ENCODE results near the gene HLA-DQA1. TPM values are rescaled to one million over a fixed set of nuclear protein-coding genes. Genes with fewer than 3 reads are reported as not detected.
A peak's percentile ranks its signal among the peaks of the same experiment; 100 is the strongest.

Gene HLA-DQA1
- total RNA-seq, 4 donors from 2014 or later: 0.67 to 36.3 (median 1.5) TPM; not detected in 1

DNA sequence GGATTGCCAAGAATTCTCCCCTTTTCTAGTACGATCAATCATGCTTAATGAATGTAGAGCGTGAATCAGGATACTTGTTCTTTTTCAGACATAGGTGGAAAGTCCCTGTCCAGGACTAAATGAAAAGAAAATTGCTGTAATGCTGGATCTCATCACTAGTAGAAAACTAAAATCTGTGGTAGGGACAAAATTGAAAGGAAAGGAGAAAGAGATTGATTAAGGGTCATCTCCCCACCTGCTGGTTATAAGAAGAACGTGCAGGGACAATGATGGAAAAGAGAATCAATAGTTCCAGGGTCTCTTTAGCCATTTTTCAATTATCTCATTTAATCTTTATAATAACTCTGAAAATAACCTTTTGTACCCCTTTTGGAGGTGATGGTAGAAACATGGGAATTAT lies 28.8 kb upstream of the HLA-DQA1 start:
- Histone ChIP-seq H3K9me3 (no peaks in the 10 kb centered on the region), H3K4me1 (no peaks in the 10 kb centered on the region), H3K36me3 (no peaks in the 10 kb centered on the region), H3K27me3 (no peaks in the 10 kb centered on the region), H3K27ac (peak overlapping the region in 1 of 4 donors; percentile 71), H3K4me3 (no peak overlapping the region)
- TF ChIP-seq, protein P1, sequence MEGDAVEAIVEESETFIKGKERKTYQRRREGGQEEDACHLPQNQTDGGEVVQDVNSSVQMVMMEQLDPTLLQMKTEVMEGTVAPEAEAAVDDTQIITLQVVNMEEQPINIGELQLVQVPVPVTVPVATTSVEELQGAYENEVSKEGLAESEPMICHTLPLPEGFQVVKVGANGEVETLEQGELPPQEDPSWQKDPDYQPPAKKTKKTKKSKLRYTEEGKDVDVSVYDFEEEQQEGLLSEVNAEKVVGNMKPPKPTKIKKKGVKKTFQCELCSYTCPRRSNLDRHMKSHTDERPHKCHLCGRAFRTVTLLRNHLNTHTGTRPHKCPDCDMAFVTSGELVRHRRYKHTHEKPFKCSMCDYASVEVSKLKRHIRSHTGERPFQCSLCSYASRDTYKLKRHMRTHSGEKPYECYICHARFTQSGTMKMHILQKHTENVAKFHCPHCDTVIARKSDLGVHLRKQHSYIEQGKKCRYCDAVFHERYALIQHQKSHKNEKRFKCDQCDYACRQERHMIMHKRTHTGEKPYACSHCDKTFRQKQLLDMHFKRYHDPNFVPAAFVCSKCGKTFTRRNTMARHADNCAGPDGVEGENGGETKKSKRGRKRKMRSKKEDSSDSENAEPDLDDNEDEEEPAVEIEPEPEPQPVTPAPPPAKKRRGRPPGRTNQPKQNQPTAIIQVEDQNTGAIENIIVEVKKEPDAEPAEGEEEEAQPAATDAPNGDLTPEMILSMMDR (IDR thresholded peaks at IDR 0.05): peak in 1 of 6 experiments; percentile 61
- no peak for TF ChIP-seq POLR2A (IDR thresholded peaks at IDR 0.05)
- no peak for DNase-seq

DNA sequence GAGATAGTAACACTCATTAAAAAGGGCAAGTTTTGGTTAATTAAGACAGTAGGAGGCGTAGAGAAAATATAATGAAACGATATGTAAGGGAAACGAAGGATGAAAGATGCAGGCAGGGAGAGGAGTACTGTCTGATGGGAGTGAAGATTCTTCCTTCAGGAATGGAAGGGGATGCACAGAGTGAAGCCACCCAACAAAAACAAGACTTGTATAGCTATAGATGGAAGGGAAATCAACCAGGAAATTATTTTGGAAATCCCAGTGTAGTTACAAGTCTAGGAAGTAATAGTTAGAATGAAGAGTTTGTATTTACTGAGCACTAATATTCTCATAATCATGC lies 27.8 kb upstream of the HLA-DQA1 start:
- Histone ChIP-seq H3K9me3 (no peaks in the 10 kb centered on the region), H3K4me3 (no peak overlapping the region), H3K36me3 (no peaks in the 10 kb centered on the region), H3K4me1 (no peaks in the 10 kb centered on the region), H3K27ac (peak overlapping the region; percentile 29 to 84 (median 68)), H3K27me3 (no peaks in the 10 kb centered on the region)
- TF ChIP-seq, protein P1 (IDR thresholded peaks at IDR 0.05): no peak
- TF ChIP-seq POLR2A (IDR thresholded peaks at IDR 0.05): no peak
- no peak for DNase-seq

DNA sequence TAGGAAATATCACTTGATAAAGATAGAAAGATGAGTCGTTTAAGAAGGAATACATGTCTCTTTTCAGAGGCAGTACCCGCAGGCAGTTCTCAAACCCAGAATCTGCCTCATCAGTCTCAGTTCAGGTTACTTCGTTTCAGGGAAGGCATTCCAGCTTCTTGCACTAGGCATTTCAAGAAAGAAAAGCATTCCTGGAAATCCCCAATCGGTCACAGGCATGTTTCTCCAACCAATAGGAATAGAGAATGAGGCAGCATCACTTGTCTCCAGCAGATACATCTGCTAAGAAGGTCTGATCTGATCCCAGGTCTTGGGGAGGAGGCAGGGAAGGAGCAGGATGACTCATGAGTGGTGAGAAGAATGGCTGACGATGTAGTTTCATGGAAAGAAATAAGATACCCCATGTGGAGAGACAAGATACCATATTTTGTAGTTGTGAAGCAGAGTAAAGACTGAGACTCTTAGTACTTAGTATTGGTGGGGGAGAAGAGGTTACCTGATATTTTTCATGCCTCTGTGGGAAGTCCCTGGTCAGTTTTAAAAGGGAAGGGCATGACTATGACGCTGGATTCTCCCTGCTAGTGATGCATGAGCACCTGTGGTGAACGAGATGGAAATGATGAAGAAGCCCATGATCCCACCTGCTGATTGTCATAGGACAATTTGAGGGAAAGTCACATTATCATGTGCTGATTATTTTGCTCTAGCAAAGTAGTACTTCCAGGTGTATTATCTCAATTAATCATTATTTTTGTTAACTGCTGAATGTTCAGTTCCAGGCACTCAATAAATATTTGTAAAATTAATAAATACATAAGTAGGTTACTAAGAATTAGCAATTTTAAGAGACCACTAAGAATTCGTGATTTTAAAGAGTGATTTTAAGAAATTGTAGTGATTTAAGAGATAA lies 27.2 kb upstream of the HLA-DQA1 start:
- no peaks in the 10 kb centered on the region for H3K9me3 ChIP-seq
- no peaks in the 10 kb centered on the region for H3K4me1 ChIP-seq
- peak in 2 of 3 donors; percentile 61 to 71 for DNase-seq
- no peaks in the 10 kb centered on the region for H3K36me3 ChIP-seq
- H3K27me3 ChIP-seq: no peaks in the 10 kb centered on the region
- TF ChIP-seq, protein P1 (IDR thresholded peaks at IDR 0.05): no peak
- no peak for TF ChIP-seq POLR2A (IDR thresholded peaks at IDR 0.05)
- peak overlapping the region in 1 of 4 donors; percentile 36 for H3K4me3 ChIP-seq
- peak overlapping the region; percentile 52 to 84 (median 75) for H3K27ac ChIP-seq

DNA sequence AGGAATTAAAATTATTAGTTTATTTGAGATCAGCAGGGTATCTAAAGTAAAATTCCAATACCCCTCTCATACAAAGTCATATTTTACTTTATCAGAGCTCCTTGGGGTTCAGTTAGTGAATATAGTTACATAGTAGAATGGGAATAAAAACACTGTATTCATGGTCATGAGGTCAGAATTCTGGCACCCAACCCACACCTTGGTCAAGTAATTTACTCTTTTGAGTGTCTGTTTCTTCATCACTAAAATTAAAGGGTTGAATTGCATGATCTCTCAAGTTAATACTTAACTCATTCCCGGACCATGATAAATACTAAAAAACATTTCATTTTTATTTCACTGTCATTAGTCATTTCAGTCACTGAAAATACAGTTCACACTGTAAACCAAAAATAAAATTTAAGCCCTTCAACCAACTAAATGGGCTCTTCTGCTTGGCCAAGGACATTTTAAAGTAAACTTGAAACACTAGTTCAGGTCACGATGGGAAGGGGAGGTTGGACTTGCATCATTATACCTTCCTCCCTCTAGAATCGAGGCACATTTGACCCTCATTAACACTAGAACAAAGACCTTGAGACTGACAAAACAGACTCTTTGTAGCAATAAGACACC lies 26.4 kb upstream of the HLA-DQA1 start:
- TF ChIP-seq, protein P1 (IDR thresholded peaks at IDR 0.05): no peak
- no peak for TF ChIP-seq POLR2A (IDR thresholded peaks at IDR 0.05)
- no peak for DNase-seq
- Histone ChIP-seq H3K4me3 (no peak overlapping the region), H3K9me3 (no peaks in the 10 kb centered on the region), H3K36me3 (no peaks in the 10 kb centered on the region), H3K27me3 (no peaks in the 10 kb centered on the region), H3K4me1 (no peaks in the 10 kb centered on the region), H3K27ac (peak overlapping the region in 1 of 4 donors; percentile 38)

DNA sequence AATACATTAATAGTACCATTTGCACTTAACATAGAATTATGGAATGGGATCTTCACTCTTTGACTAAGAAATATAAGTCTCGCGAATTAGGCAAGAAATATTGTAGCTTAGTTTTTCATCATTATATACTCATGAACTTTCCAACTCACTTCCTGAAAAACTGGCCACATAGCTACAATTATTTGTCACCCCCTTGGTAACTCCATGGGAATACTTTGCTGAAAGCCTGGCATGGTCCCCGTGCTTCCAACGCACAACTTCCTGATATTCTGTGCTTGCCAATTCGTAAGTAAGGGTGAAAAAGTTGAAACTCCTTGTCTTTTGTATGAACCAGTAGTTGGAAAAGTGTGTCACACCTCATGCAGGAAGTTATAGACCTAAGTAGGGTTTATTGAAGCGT lies 23.7 kb upstream of the HLA-DQA1 start:
- Histone ChIP-seq H3K27ac (no peak overlapping the region), H3K4me3 (no peak overlapping the region), H3K4me1 (no peaks in the 10 kb centered on the region), H3K36me3 (no peaks in the 10 kb centered on the region), H3K9me3 (no peaks in the 10 kb centered on the region), H3K27me3 (no peaks in the 10 kb centered on the region)
- no peak for DNase-seq
- TF ChIP-seq, protein P1 (IDR thresholded peaks at IDR 0.05): no peak
- no peak for TF ChIP-seq POLR2A (IDR thresholded peaks at IDR 0.05)
